NK-92 treated with Interleukin-12 subunit alpha and Interleukin-12 subunit beta, amount 100 ng/mL, for 24 hours (cell line): ENCODE data around the gene FMO5.

ENCODE experiments used
- DNase-seq: peaks from one replicate; lab custom pipeline; 2025; lab: John Stamatoyannopoulos, UW

Gene FMO5

DNA sequence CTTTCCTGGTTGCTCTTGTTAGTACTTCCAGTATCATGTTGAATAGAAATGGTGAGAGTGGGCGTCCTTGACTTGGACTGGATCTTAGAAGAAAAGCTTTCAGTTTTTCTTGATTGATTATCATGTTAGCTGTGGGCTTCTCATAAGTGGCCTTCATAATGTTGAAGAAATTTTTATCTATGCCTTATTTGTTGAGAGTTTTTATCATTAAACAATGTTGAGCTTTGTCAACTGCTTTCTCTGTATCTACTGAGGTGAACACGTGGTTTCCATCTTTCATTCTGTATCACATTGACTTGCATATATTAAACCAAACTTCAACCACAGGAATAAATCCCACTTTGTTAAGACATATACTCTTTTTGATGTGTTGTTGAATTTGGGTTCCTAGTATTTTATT lies 82.3 kb downstream of the FMO5 start:
- DNase-seq, result no peak
